SU-DHL-6 (cell line): ENCODE data around the gene NET1.

ENCODE experiments used
- H2AFZ ChIP-seq: fragments of 200-600 bp; sonication (generic); 2 replicates; pipeline ENCODE4 v1.6.1; 2014; ENCODE audit warnings: low read depth, mild to moderate bottlenecking, moderate library complexity, mixed read lengths, antibody characterized with exemption, low read length; ENCODE audit not compliant: severe bottlenecking
- H3F3A ChIP-seq: fragments of 200-600 bp; shearing (Covaris generic); 2 replicates; pipeline ENCODE4 v1.6.0; 2016; ENCODE audit warnings: antibody characterized with exemption, mild to moderate bottlenecking; ENCODE audit not compliant: insufficient read depth
- H3K27ac ChIP-seq: fragments of 200-600 bp; sonication (generic); 2 replicates; pipeline ENCODE4 v1.5.1; 2016; ENCODE audit warnings: low read depth, mild to moderate bottlenecking, low read length, moderate library complexity, mixed read lengths
- H3K27me3 ChIP-seq: fragments of 200-600 bp; sonication (generic), shearing (Covaris generic); 2 replicates; pipeline ENCODE4 v1.6.0; 2014; ENCODE audit warnings: mild to moderate bottlenecking, low read length
- H3K36me3 ChIP-seq: fragments of 200-600 bp; sonication (generic); 2 replicates; pipeline ENCODE4 v1.6.1; 2014; ENCODE audit warnings: mild to moderate bottlenecking, low read length, mixed read lengths
- H3K4me2 ChIP-seq: fragments of 300-600, 200-600 bp; shearing (Covaris generic), sonication (generic); 2 replicates; pipeline ENCODE4 v1.6.0; 2014; ENCODE audit warnings: low read length, low read depth, mild to moderate bottlenecking; ENCODE audit not compliant: poor library complexity, severe bottlenecking
- H3K4me3 ChIP-seq: fragments of 200-600 bp; sonication (generic); 2 replicates; pipeline ENCODE4 v1.5.1; 2014; ENCODE audit warnings: antibody characterized with exemption, low read length, mild to moderate bottlenecking, mixed read lengths; ENCODE audit not compliant: insufficient read depth, poor library complexity, severe bottlenecking
- H3K79me2 ChIP-seq: fragments of 200-600 bp; sonication (generic); 2 replicates; pipeline ENCODE4 v1.6.1; 2014; ENCODE audit warnings: mild to moderate bottlenecking, low read length, moderate library complexity; ENCODE audit not compliant: insufficient read depth
- H3K9ac ChIP-seq: fragments of 200-600 bp; sonication (generic); 2 replicates; pipeline ENCODE4 v1.7.0; 2014; ENCODE audit warnings: mild to moderate bottlenecking, low read length
- H3K9me2 ChIP-seq: fragments of 200-600 bp; sonication (generic); replicated peaks from 2 replicates; pipeline ENCODE4 v1.6.1; 2014; ENCODE audit warnings: low read length; ENCODE audit not compliant: insufficient read depth
- H3K9me3 ChIP-seq: fragments of 200-600 bp; sonication (generic); 2 replicates; pipeline ENCODE4 v1.6.1; 2014; ENCODE audit warnings: low read length, mixed read lengths; ENCODE audit not compliant: insufficient read depth
- H4K20me1 ChIP-seq: fragments of 200-600 bp; sonication (generic); 2 replicates; pipeline ENCODE4 v1.6.1; 2014; ENCODE audit warnings: low read depth, mild to moderate bottlenecking, antibody characterized with exemption, low read length, moderate library complexity, mixed read lengths
- CTCF ChIP-seq: fragments of 200-600 bp; sonication (generic); IDR thresholded peaks from one replicate; pipeline ENCODE4 v1.5.1; 2017; ENCODE audit warnings: antibody characterized with exemption, mild to moderate bottlenecking, low read length, moderate library complexity; ENCODE audit not compliant: insufficient read depth, poor library complexity, severe bottlenecking
- EZH2phosphoT487 ChIP-seq: fragments of 200-600 bp; sonication (generic), shearing (Covaris generic); conservative IDR thresholded peaks from 2 replicates; pipeline ENCODE4 v1.6.1; 2018; ENCODE audit warnings: mild to moderate bottlenecking, antibody characterized with exemption, low read length, moderate library complexity, mixed read lengths

NET1 gene

GRCh38 chr10:5412277-5412941 is at the start of gene NET1:
NET1 (plus strand) TSS chr10:5412557; CDS start chr10:5412693, 136 bp downstream.
- Histone ChIP-seq H3K79me2 (peaks cover 42% of the 10 kb centered on the region), H3F3A (no peaks in the 10 kb centered on the region; the same call in 1 of the 2 replicates), H2AFZ (peak within 1 kb of the TSS; percentile 100), H3K4me3 (peak within 1 kb of the TSS; percentile 96), H4K20me1 (peaks cover 9% of the 10 kb centered on the region; the same call in 1 of the 2 replicates), H3K27me3 (no peaks in the 10 kb centered on the region), H3K9ac (peak within 1 kb of the TSS; percentile 88), H3K9me2 (no peaks in the 10 kb centered on the region), H3K36me3 (no peaks in the 10 kb centered on the region; the same call in 1 of the 2 replicates), H3K27ac (no peak within 1 kb of the TSS; the same call in 1 of the 2 replicates), H3K4me2 (peak within 1 kb of the TSS; percentile 100), H3K9me3 (no peaks in the 10 kb centered on the region)
- TF ChIP-seq CTCF (no peak), EZH2phosphoT487 (no peak)

GRCh38 chr10:5362873-5363272 is 49.5 kb upstream of the NET1 start:
- H3K27me3 ChIP-seq = no peaks in the 10 kb centered on the region

GRCh38 chr10:5364374-5364773 is 48.0 kb upstream of the NET1 start:
- Histone ChIP-seq H3K79me2 (no peaks in the 10 kb centered on the region), H3K9ac (no peak overlapping the region), H3K36me3 (no peaks in the 10 kb centered on the region), H3K4me2 (no peak overlapping the region), H3K9me2 (no peaks in the 10 kb centered on the region), H3F3A (no peaks in the 10 kb centered on the region), H3K27me3 (no peaks in the 10 kb centered on the region), H4K20me1 (no peaks in the 10 kb centered on the region), H3K27ac (no peak overlapping the region), H3K9me3 (no peaks in the 10 kb centered on the region), H2AFZ (no peak overlapping the region), H3K4me3 (no peak overlapping the region)
- no peak for TF ChIP-seq EZH2phosphoT487
- TF ChIP-seq CTCF = no peak

More at GRCh38 chr10:5362873-5363272, 49.5 kb upstream of the NET1 start:
- Histone ChIP-seq H3K9me2 (no peaks in the 10 kb centered on the region), H4K20me1 (no peaks in the 10 kb centered on the region), H3K79me2 (no peaks in the 10 kb centered on the region), H3K9ac (no peak overlapping the region), H3K9me3 (no peaks in the 10 kb centered on the region), H2AFZ (no peak overlapping the region), H3K4me3 (no peak overlapping the region), H3K36me3 (no peaks in the 10 kb centered on the region), H3F3A (no peaks in the 10 kb centered on the region), H3K27ac (no peak overlapping the region), H3K4me2 (no peak overlapping the region)
- no peak for TF ChIP-seq CTCF
- TF ChIP-seq EZH2phosphoT487 = no peak
